Calu3 (cell line): ENCODE measurements around the gene OR1Q1. TPM values are rescaled to one million over a fixed set of nuclear protein-coding genes. Genes with fewer than 3 reads are reported as not detected.

ENCODE experiments used
- total RNA-seq: library from RNA; stranded (reverse); gene quantifications from 2 replicates; pipeline ENCODE4 v1.2.3, GENCODE V29; 2022

Gene OR1Q1
- total RNA-seq, 1 experiment from 2014 or later: not detected

Other genes starting within 250 kb of the OR1Q1 start
- gene PTGS1, start 243.7 kb upstream of the OR1Q1 start, total RNA-seq: 0.66 and 0.71 TPM in 2 replicates
- gene OR1J1, start 136.8 kb upstream of the OR1Q1 start, total RNA-seq: not detected in 2 replicates
- gene OR1J2, start 103.9 kb upstream of the OR1Q1 start, total RNA-seq: not detected in 2 replicates
- gene OR1J4, start 95.6 kb upstream of the OR1Q1 start, total RNA-seq: not detected in 2 replicates
- gene OR1N1, start 87.4 kb upstream of the OR1Q1 start, total RNA-seq: not detected in 2 replicates
- gene OR1N2, start 61.6 kb upstream of the OR1Q1 start, total RNA-seq: not detected in 2 replicates
- not detected in 2 replicates for gene OR1L8, start 31.4 kb upstream of the OR1Q1 start, total RNA-seq
- gene OR1B1, start 42.9 kb downstream of the OR1Q1 start, total RNA-seq: not detected in 2 replicates
- gene OR1L1, start 47.0 kb downstream of the OR1Q1 start, total RNA-seq: not detected in 2 replicates
- gene OR1L3, start 60.4 kb downstream of the OR1Q1 start, total RNA-seq: not detected in 2 replicates
- gene OR1L4, start 109.3 kb downstream of the OR1Q1 start, total RNA-seq: not detected in 2 replicates
- not detected in 2 replicates for gene OR1L6, start 127.6 kb downstream of the OR1Q1 start, total RNA-seq
- not detected in 2 replicates for gene OR5C1, start 174.2 kb downstream of the OR1Q1 start, total RNA-seq
- not detected in 2 replicates for gene OR1K1, start 185.4 kb downstream of the OR1Q1 start, total RNA-seq
- gene PDCL, start 213.8 kb downstream of the OR1Q1 start, total RNA-seq: 7.2 and 9.4 TPM in 2 replicates